ENCODE results near the gene C1GALT1.
A peak's percentile ranks its signal among the peaks of the same experiment; 100 is the strongest.

Gene C1GALT1

DNA sequence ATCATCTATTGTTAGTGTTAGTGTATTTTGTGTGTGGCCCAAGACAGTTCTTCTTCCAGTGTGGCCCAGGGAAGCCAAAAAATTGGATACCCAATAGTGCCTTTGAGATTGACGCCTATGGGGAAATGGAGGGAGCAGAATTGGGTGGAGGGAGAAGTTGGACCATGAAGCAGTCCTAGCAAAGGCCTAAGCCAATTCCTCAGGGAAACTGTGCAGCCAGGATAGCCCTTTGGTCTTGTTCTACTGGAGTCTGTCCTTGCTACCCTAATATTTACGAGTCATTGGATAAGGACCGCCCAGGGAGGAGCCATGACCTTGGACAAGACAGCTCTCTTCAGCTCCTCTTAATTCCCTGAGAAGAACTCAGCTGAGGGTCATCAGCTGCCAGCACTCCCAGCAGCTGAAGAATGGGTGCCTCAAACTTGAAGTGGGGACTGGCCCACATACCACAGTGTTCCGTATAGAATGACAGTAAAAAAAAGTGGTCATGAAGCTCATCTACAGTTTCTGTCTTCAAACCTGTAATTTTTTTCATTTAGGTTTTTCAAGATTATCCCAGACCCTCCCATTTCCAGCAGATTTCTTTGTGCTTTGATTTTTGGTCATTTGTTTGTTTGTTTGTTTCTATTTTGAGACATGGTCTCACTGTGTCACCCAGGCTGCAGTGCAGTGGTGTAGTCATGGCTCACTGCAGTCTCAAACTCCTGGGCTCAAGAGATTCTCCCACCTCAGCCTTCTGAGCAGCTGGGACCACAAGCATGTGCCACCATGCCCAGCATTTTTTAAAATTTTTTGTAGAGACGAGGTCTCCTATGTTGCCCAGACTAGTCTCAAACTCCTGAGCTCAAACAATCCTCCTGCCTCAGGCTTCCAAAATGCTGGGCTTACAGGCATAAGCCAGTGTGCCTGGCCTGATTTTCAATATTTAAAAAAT lies 81.2 kb downstream of the C1GALT1 start:
- Histone ChIP-seq H3K79me2 (ENCODE audit: insufficient read depth, low read length) (no peaks in the 10 kb centered on the region), H3K4me1 (ENCODE audit: insufficient read depth, low read length, severe bottlenecking) (peaks cover 40% of the 10 kb centered on the region), H3F3A (ENCODE audit: insufficient read depth, low read length) (no peaks in the 10 kb centered on the region), H3K9me3 (ENCODE audit: low read length) (no peaks in the 10 kb centered on the region), H3K9ac (ENCODE audit: low read length) (no peak overlapping the region), H3K4me2 (ENCODE audit: low read length) (no peak overlapping the region), H3K27me3 (ENCODE audit: insufficient read depth, low read length) (no peaks in the 10 kb centered on the region), H3K9me2 (ENCODE audit: low read depth, low read length) (no peaks in the 10 kb centered on the region), H2AFZ (ENCODE audit: low read length) (no peak overlapping the region), H4K20me1 (ENCODE audit: insufficient read depth, low read length) (no peaks in the 10 kb centered on the region), H3K36me3 (ENCODE audit: insufficient read depth, low read length) (peaks cover 10% of the 10 kb centered on the region; the same call in 1 of the 2 replicates), H3K4me3 (ENCODE audit: low read depth, low read length, poor library complexity, severe bottlenecking) (no peak overlapping the region), H3K27ac (ENCODE audit: low read depth, low read length, poor library complexity, severe bottlenecking) (peak overlapping the region; percentile 16)
- no peak for TF ChIP-seq EZH2 (IDR thresholded peaks at IDR 0.05; ENCODE audit: borderline replicate concordance, low read length)
- TF ChIP-seq, protein P1, sequence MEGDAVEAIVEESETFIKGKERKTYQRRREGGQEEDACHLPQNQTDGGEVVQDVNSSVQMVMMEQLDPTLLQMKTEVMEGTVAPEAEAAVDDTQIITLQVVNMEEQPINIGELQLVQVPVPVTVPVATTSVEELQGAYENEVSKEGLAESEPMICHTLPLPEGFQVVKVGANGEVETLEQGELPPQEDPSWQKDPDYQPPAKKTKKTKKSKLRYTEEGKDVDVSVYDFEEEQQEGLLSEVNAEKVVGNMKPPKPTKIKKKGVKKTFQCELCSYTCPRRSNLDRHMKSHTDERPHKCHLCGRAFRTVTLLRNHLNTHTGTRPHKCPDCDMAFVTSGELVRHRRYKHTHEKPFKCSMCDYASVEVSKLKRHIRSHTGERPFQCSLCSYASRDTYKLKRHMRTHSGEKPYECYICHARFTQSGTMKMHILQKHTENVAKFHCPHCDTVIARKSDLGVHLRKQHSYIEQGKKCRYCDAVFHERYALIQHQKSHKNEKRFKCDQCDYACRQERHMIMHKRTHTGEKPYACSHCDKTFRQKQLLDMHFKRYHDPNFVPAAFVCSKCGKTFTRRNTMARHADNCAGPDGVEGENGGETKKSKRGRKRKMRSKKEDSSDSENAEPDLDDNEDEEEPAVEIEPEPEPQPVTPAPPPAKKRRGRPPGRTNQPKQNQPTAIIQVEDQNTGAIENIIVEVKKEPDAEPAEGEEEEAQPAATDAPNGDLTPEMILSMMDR (IDR thresholded peaks at IDR 0.05; ENCODE audit: low read length), result no peak

DNA sequence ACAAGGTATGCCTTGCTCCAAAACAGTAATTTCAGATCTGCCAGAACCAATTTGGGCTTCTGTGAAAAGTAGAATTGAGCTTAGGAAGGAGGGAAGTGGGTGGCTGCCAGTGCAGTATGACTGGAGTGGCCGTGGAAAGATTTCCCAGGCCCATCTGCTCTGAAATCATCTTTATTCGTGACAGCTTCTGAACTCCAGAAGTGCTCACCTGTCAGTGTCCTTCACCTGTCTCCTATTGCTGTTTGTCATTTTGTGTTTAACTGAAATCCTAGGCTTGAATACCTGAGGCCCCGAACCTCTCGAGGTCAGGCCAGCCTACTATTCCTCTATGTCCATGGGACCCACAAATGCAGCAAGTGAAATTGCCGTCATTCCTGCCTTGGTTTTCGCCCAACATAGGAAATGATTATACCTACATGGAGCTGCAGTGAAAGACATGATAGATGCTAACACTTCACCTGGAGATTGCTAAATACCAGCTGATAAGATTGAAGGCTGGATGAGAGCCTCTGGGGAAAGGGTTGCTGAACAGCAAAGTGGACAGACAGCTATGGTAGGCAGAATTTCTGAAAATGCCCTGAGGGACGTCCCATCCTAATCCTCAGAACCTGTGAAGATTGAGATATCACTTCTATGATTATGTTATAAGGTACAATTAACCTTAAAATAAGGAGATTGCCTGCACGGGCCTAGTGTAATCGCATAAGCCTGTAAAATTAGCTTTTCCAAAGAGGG lies 82.1 kb downstream of the C1GALT1 start:
- H3K9ac ChIP-seq (ENCODE audit: low read length), result no peak overlapping the region
- peaks cover 8% of the 10 kb centered on the region; the same call in 1 of the 2 replicates for H3K36me3 ChIP-seq (ENCODE audit: insufficient read depth, low read length)
- TF ChIP-seq, protein P1 (IDR thresholded peaks at IDR 0.05; ENCODE audit: low read length), result no peak
- TF ChIP-seq EZH2 (IDR thresholded peaks at IDR 0.05; ENCODE audit: borderline replicate concordance, low read length), result no peak
- no peaks in the 10 kb centered on the region for H3K9me3 ChIP-seq (ENCODE audit: low read length)
- no peak overlapping the region for H3K4me3 ChIP-seq (ENCODE audit: low read depth, low read length, poor library complexity, severe bottlenecking)
- H3F3A ChIP-seq (ENCODE audit: insufficient read depth, low read length), result no peaks in the 10 kb centered on the region
- no peak overlapping the region for H2AFZ ChIP-seq (ENCODE audit: low read length)
- H3K9me2 ChIP-seq (ENCODE audit: low read depth, low read length), result no peaks in the 10 kb centered on the region
- no peak overlapping the region for H3K4me2 ChIP-seq (ENCODE audit: low read length)
- H3K27ac ChIP-seq (ENCODE audit: low read depth, low read length, poor library complexity, severe bottlenecking), result peak overlapping the region; percentile 31
- peaks cover 31% of the 10 kb centered on the region for H3K4me1 ChIP-seq (ENCODE audit: insufficient read depth, low read length, severe bottlenecking)
- no peaks in the 10 kb centered on the region for H3K27me3 ChIP-seq (ENCODE audit: insufficient read depth, low read length)
- no peaks in the 10 kb centered on the region for H4K20me1 ChIP-seq (ENCODE audit: insufficient read depth, low read length)
- H3K79me2 ChIP-seq (ENCODE audit: insufficient read depth, low read length), result no peaks in the 10 kb centered on the region

DNA sequence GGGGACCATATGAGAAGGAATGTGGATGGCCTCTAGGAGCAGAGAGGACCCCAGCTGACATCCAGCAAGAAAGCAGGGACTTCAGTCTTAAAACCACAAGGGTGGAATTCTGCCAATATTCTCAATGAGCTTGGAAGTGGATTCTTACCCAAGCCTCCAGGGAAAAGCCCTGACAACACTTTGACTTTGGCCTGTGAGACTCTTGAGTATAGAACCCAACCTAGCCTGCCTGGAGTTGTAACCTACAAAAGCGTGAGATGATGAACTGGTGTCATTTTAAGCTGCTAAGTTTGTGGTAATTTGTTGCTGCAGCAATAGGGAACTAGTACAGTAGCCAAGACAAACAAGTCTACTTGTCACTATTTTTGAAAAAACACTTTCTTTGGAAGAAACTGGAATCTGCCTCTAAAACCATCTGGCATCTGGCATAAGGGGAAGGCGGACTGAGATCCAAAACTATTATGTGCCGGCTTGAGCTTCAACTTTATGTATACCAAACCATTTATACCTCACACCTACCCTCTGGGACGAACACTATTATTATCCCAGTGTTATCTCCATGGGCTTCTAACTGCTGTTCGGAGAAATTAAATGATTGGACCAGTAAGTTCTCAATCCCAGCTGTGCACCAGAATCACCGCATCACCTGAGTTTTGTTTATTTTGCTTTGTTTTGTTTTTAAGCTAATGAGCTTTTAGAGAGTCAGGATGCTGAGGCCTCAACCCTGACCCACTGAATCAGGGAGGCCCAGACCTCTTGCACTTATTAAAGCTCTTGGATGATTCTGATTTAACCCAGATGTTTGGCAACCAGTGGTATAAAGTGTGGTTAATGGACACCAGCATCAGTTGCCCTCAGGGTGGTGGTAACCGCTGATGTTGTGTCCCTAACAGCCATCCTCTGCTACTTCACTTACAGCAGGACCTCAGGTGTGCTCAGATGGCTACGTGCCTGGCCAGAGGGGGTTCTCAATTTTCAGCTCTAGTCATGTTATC lies 83.0 kb downstream of the C1GALT1 start:
- H3K27ac ChIP-seq (ENCODE audit: low read depth, low read length, poor library complexity, severe bottlenecking), result peak overlapping the region; percentile 31
- H3K36me3 ChIP-seq (ENCODE audit: insufficient read depth, low read length), result no peaks in the 10 kb centered on the region
- no peak overlapping the region for H3K9ac ChIP-seq (ENCODE audit: low read length)
- H3F3A ChIP-seq (ENCODE audit: insufficient read depth, low read length), result no peaks in the 10 kb centered on the region
- TF ChIP-seq EZH2 (IDR thresholded peaks at IDR 0.05; ENCODE audit: borderline replicate concordance, low read length), result no peak
- TF ChIP-seq, protein P1 (IDR thresholded peaks at IDR 0.05; ENCODE audit: low read length), result no peak
- no peak overlapping the region for H3K4me3 ChIP-seq (ENCODE audit: low read depth, low read length, poor library complexity, severe bottlenecking)
- no peaks in the 10 kb centered on the region for H3K27me3 ChIP-seq (ENCODE audit: insufficient read depth, low read length)
- H3K79me2 ChIP-seq (ENCODE audit: insufficient read depth, low read length), result no peaks in the 10 kb centered on the region
- H3K9me3 ChIP-seq (ENCODE audit: low read length), result no peaks in the 10 kb centered on the region
- H3K4me2 ChIP-seq (ENCODE audit: low read length), result no peak overlapping the region
- H3K9me2 ChIP-seq (ENCODE audit: low read depth, low read length), result no peaks in the 10 kb centered on the region
- no peaks in the 10 kb centered on the region for H4K20me1 ChIP-seq (ENCODE audit: insufficient read depth, low read length)
- H2AFZ ChIP-seq (ENCODE audit: low read length), result no peak overlapping the region
- H3K4me1 ChIP-seq (ENCODE audit: insufficient read depth, low read length, severe bottlenecking), result peaks cover 30% of the 10 kb centered on the region

Data from OCI-LY1 (cell line).